SK-N-MC (cell line): Measurements from ENCODE around the gene MSH6.

Source experiments
- EZH2 ChIP-seq: fragments of 200-600 bp; sonication (generic); IDR thresholded peaks from one replicate; pipeline ENCODE4 v1.6.1; 2017; ENCODE audit warnings: antibody characterized with exemption
- POLR2AphosphoS5 ChIP-seq: IDR thresholded peaks from 2 replicates; pipeline ENCODE4 v1.6.1; 2012; ENCODE audit warnings: mild to moderate bottlenecking, low read depth, low read length, borderline replicate concordance

DNA sequence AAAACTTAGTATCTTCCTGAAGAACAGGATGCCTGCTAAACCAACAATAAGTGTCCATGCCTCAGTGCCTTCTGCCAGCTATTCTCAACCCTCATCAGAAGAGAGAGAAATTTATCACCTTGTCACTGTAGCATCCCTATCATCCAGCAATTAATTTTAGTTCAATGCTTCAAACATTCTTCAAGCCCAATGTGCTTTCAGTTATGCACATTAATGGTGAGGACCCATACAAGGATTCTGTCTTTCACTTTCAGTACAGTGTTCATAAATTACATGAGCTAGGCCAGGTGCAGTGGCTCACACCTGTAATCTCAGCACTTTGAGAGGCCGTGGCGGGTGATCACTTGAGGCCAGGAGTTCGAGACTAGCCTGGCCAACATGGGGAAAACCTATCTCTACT is 47.0 kb upstream of the MSH6 start:
- TF ChIP-seq POLR2AphosphoS5 (no peak), EZH2 (no peak)
